Measurements from ENCODE around the gene TMEM135. TPM values are rescaled to one million over a fixed set of nuclear protein-coding genes. Genes with fewer than 3 reads are reported as not detected.
A peak's percentile ranks its signal among the peaks of the same experiment; 100 is the strongest.
"Not testable (repeated sequence)": the region's sequence is repeated elsewhere in the genome, so short reads cannot be mapped to it uniquely, and the experiment has no call there.

TMEM135 gene
- total RNA-seq, 1 donor from 2014 or later: 24.7 TPM

- Mint-ChIP-seq H3K4me1 (ENCODE audit: unreplicated experiment) (peaks cover 33% of the 10 kb centered on the region), H3K36me3 (ENCODE audit: unreplicated experiment) (peaks cover 2% of the 10 kb centered on the region), H3K27me3 (ENCODE audit: unreplicated experiment) (no peaks in the 10 kb centered on the region), H3K27ac (ENCODE audit: unreplicated experiment) (no peak overlapping the region), H3K4me3 (ENCODE audit: unreplicated experiment) (no peak overlapping the region), H3K9me3 (ENCODE audit: unreplicated experiment) (peaks cover 7% of the 10 kb centered on the region)
- no peak for DNase-seq (ENCODE audit: extremely low spot score, unreplicated experiment)
- TF ChIP-seq CTCF (IDR thresholded peaks at IDR 0.05): no peak
These were observed 111.0 kb downstream of the TMEM135 start for GRCh38 chr11:87148749-87149148.

DNA sequence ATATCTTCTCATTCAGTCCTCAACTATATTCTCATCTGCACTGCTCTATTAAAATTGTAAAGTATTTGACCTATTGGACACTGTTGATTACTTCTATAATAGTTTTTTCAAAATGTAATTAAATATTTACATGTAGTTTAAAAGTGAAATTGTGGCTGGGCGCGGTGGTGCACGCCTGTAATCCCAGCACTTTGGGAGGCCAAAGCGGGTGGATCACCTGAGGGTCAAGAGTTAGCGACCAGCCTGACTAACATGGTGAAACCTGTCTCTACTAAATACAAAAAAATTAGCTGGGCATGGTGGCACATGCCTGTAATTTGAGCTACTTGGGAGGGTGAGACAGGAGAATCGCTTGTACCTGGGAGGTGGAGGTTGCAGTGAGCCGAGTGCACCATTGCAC, 112.0 kb downstream of the TMEM135 start:
- not testable (repeated sequence) for H3K36me3 Mint-ChIP-seq (ENCODE audit: unreplicated experiment); H3K4me3 Mint-ChIP-seq (ENCODE audit: unreplicated experiment); H3K27ac Mint-ChIP-seq (ENCODE audit: unreplicated experiment); H3K27me3 Mint-ChIP-seq (ENCODE audit: unreplicated experiment); H3K9me3 Mint-ChIP-seq (ENCODE audit: unreplicated experiment); DNase-seq (ENCODE audit: extremely low spot score, unreplicated experiment)
- peaks cover 26% of the 10 kb centered on the region for H3K4me1 Mint-ChIP-seq (ENCODE audit: unreplicated experiment)

DNA sequence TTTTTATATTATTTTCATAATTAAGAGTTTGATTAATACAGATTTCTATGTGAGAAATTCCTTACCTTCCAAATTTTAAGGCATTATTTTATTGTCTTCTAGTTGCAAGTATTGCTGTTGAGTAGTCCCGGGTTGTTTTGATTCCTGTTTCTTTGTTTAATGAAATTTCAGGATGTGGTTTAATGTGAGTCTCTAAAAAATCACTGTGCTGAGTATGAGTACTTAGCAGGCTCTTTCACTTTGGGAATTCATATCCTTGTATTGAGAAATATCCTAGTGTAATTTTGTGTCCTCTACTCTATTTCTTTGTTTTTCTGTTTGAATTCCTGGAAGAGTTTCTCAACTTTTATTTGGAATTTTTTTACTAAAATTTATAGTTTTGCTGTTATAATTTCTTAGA, 113.2 kb downstream of the TMEM135 start:
- peaks cover 10% of the 10 kb centered on the region for H3K9me3 Mint-ChIP-seq (ENCODE audit: unreplicated experiment)
- no peak overlapping the region for H3K4me3 Mint-ChIP-seq (ENCODE audit: unreplicated experiment)
- H3K4me1 Mint-ChIP-seq (ENCODE audit: unreplicated experiment): peaks cover 26% of the 10 kb centered on the region
- peak overlapping the region; percentile 53 for H3K27ac Mint-ChIP-seq (ENCODE audit: unreplicated experiment)
- peaks cover 3% of the 10 kb centered on the region for H3K36me3 Mint-ChIP-seq (ENCODE audit: unreplicated experiment)
- DNase-seq (ENCODE audit: extremely low spot score, unreplicated experiment): no peak
- H3K27me3 Mint-ChIP-seq (ENCODE audit: unreplicated experiment): no peaks in the 10 kb centered on the region
- no peak for TF ChIP-seq CTCF (IDR thresholded peaks at IDR 0.05)

- no peak overlapping the region for H3K4me3 Mint-ChIP-seq (ENCODE audit: unreplicated experiment)
- no peak for DNase-seq (ENCODE audit: extremely low spot score, unreplicated experiment)
- peaks cover 3% of the 10 kb centered on the region for H3K36me3 Mint-ChIP-seq (ENCODE audit: unreplicated experiment)
- peaks cover 15% of the 10 kb centered on the region for H3K9me3 Mint-ChIP-seq (ENCODE audit: unreplicated experiment)
- peaks cover 16% of the 10 kb centered on the region for H3K4me1 Mint-ChIP-seq (ENCODE audit: unreplicated experiment)
- H3K27me3 Mint-ChIP-seq (ENCODE audit: unreplicated experiment): no peaks in the 10 kb centered on the region
- no peak for TF ChIP-seq CTCF (IDR thresholded peaks at IDR 0.05)
- no peak overlapping the region for H3K27ac Mint-ChIP-seq (ENCODE audit: unreplicated experiment)
These were observed 116.5 kb downstream of the TMEM135 start for GRCh38 chr11:87154246-87154645.

DNA sequence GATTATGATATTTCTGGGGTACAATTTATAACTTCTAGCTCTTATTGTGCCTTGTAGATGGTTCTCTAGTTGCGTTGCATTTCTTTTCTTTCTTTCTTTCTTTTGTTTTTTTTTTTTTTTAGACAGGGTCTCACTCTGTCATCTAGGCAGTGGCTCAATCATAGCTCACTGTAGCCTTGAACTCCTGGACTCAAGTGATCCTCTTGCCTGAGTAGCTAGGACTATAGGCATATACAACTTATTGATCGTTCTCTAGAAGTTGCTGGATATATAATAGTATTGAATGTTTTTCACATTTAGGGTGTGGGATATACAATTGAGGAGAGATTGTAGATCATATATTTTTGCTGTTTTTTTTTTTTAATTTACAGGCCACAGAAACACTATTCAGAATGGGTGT, 119.2 kb downstream of the TMEM135 start:
- Mint-ChIP-seq H3K27me3 (ENCODE audit: unreplicated experiment) (no peaks in the 10 kb centered on the region), H3K36me3 (ENCODE audit: unreplicated experiment) (peaks cover 3% of the 10 kb centered on the region), H3K4me3 (ENCODE audit: unreplicated experiment) (no peak overlapping the region), H3K9me3 (ENCODE audit: unreplicated experiment) (peaks cover 10% of the 10 kb centered on the region), H3K4me1 (ENCODE audit: unreplicated experiment) (peaks cover 9% of the 10 kb centered on the region), H3K27ac (ENCODE audit: unreplicated experiment) (no peak overlapping the region)
- no peak for TF ChIP-seq CTCF (IDR thresholded peaks at IDR 0.05)
- DNase-seq (ENCODE audit: extremely low spot score, unreplicated experiment): no peak

DNA sequence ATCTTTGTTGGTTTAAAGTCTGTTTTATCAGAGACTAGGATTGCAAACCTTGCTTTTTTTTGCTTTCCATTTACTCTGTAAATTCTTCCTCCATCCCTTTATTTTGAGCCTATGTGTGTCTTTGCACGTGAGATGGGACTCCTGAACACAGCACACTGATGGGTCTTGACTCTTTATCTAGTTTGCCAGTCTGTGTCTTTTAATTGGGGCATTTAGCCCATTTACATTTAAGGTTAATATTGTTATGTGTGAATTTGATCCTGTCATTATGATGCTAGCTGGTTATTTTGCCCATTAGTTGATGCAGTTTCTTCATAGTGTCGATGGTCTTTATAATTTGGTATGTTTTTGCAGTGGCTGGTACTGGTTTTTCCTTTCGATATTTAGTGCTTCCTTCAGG, 131.3 kb downstream of the TMEM135 start:
- H3K27me3 Mint-ChIP-seq (ENCODE audit: unreplicated experiment); H3K27ac Mint-ChIP-seq (ENCODE audit: unreplicated experiment); DNase-seq (ENCODE audit: extremely low spot score, unreplicated experiment); H3K4me3 Mint-ChIP-seq (ENCODE audit: unreplicated experiment): not testable (repeated sequence)
- peaks cover 11% of the 10 kb centered on the region for H3K4me1 Mint-ChIP-seq (ENCODE audit: unreplicated experiment)
- H3K36me3 Mint-ChIP-seq (ENCODE audit: unreplicated experiment): peaks cover 27% of the 10 kb centered on the region
- H3K9me3 Mint-ChIP-seq (ENCODE audit: unreplicated experiment): peaks cover 30% of the 10 kb centered on the region

Measured in osteocyte (in vitro differentiated cells).